WTC11 (cell line): ENCODE results near the gene ENOX2. TPM values are rescaled to one million over a fixed set of nuclear protein-coding genes. Genes with fewer than 3 reads are reported as not detected.

Experiments
- ATAC-seq: fragments of 200-7000 bp; cut with Tn5 transposase; 2 replicates; pipeline ENCODE4 v1.10.0; 2021; ENCODE audit warnings: mild to moderate bottlenecking, moderate library complexity
- CTCF ChIA-PET: fragments of 300-600 bp; sonication (Branson Sonifier 250); formaldehyde crosslinking; loops from one replicate; lab custom pipeline; 2021; ENCODE audit warnings: antibody characterized with exemption; lab: Charles Lee
- POLR2A ChIA-PET: fragments of 350-600 bp; sonication (Branson Sonifier 250); formaldehyde crosslinking; loops from one replicate; lab custom pipeline; 2021; ENCODE audit warnings: antibody characterized with exemption; lab: Charles Lee
- DNase-seq: peaks from one replicate; pipeline ENCODE4 v3.0.0; 2021; ENCODE audit warnings: low spot score
- H3K27ac Mint-ChIP-seq: 2 replicates; pipeline ENCODE4 v1.8.0; 2021; ENCODE audit warnings: mixed read lengths
- H3K27me3 Mint-ChIP-seq: 2 replicates; pipeline ENCODE4 v1.8.0; 2021; ENCODE audit warnings: low read depth, mild to moderate bottlenecking, moderate library complexity, mixed read lengths
- H3K36me3 Mint-ChIP-seq: 2 replicates; pipeline ENCODE4 v1.8.0; 2021; ENCODE audit warnings: mixed read lengths
- H3K4me1 Mint-ChIP-seq: 2 replicates; pipeline ENCODE4 v1.8.0; 2022; ENCODE audit warnings: mixed read lengths
- H3K4me3 Mint-ChIP-seq: 2 replicates; pipeline ENCODE4 v1.8.0; 2021; ENCODE audit warnings: mild to moderate bottlenecking, moderate library complexity, mixed read lengths
- H3K9me3 Mint-ChIP-seq: 2 replicates; pipeline ENCODE4 v1.8.0; 2021; ENCODE audit warnings: mixed read lengths
- EMX1 ChIP-seq: fragments of 250-450 bp; sonication (Bioruptor Pico); IDR thresholded peaks from 2 replicates; pipeline ENCODE4 v1.8.0; 2021; ENCODE audit warnings: mild to moderate bottlenecking
- ETV6 ChIP-seq: sonication (generic); formaldehyde crosslinking; IDR thresholded peaks from 2 replicates; pipeline ENCODE4 v1.8.1; 2022; ENCODE audit warnings: mild to moderate bottlenecking, missing genetic modification reagents
- FOXP4 ChIP-seq: sonication (generic); formaldehyde crosslinking; IDR thresholded peaks from 2 replicates; pipeline ENCODE4 v1.8.0; 2022; ENCODE audit warnings: mild to moderate bottlenecking, missing genetic modification reagents
- GRHL2 ChIP-seq: fragments of 250-450 bp; sonication (Bioruptor Pico); IDR thresholded peaks from 2 replicates; pipeline ENCODE4 v1.8.0; 2022; ENCODE audit warnings: mild to moderate bottlenecking, moderate library complexity; ENCODE audit not compliant: insufficient replicate concordance, severe bottlenecking
- NFYB ChIP-seq: sonication (generic); formaldehyde crosslinking; conservative IDR thresholded peaks from 2 replicates; pipeline ENCODE4 v1.8.0; 2022; ENCODE audit warnings: low read depth, missing genetic modification reagents
- NR2C2 ChIP-seq: sonication (generic); formaldehyde crosslinking; IDR thresholded peaks from 2 replicates; pipeline ENCODE4 v1.8.0; 2022; ENCODE audit warnings: mild to moderate bottlenecking, missing genetic modification reagents
- SMAD3 ChIP-seq: sonication (generic); formaldehyde crosslinking; IDR thresholded peaks from 2 replicates; pipeline ENCODE4 v1.8.0; 2022; ENCODE audit warnings: missing genetic modification reagents, mild to moderate bottlenecking, borderline replicate concordance
- SP1 ChIP-seq: sonication (generic); formaldehyde crosslinking; conservative IDR thresholded peaks from 2 replicates; pipeline ENCODE4 v1.8.1; 2022; ENCODE audit warnings: missing genetic modification reagents
- TEAD4 ChIP-seq: sonication (generic); formaldehyde crosslinking; IDR thresholded peaks from 2 replicates; pipeline ENCODE4 v1.8.0; 2022; ENCODE audit warnings: mild to moderate bottlenecking, missing genetic modification reagents
- ZNF232 ChIP-seq: sonication (generic); formaldehyde crosslinking; IDR thresholded peaks from 2 replicates; pipeline ENCODE4 v1.8.0; 2022; ENCODE audit warnings: mild to moderate bottlenecking, missing genetic modification reagents
- ZNF281 ChIP-seq: sonication (generic); formaldehyde crosslinking; IDR thresholded peaks from 2 replicates; pipeline ENCODE4 v1.8.0; 2023; ENCODE audit warnings: mild to moderate bottlenecking, missing genetic modification reagents
- ZNF423 ChIP-seq: fragments of 250-450 bp; sonication (Bioruptor Pico); IDR thresholded peaks from 2 replicates; pipeline ENCODE4 v2.1.2; 2022; ENCODE audit warnings: mild to moderate bottlenecking, moderate library complexity
- total RNA-seq: library from RNA; stranded (reverse); gene quantifications from 3 replicates; pipeline ENCODE4 v1.2.3, GENCODE V29; 2021
- TF ChIP-seq, protein P1 (sequence below): sonication (generic); formaldehyde crosslinking; IDR thresholded peaks from 2 replicates; pipeline ENCODE4 v1.8.1; 2023; ENCODE audit warnings: mild to moderate bottlenecking, missing genetic modification reagents, moderate library complexity
- TF ChIP-seq, protein P2 (sequence below): sonication (generic); formaldehyde crosslinking; IDR thresholded peaks from 2 replicates; pipeline ENCODE4 v1.8.0; 2022; ENCODE audit warnings: mild to moderate bottlenecking, missing genetic modification reagents
- TF ChIP-seq, protein P3 (sequence below): sonication (generic); formaldehyde crosslinking; conservative IDR thresholded peaks from 2 replicates; pipeline ENCODE4 v1.8.1; 2022; ENCODE audit warnings: mild to moderate bottlenecking, missing genetic modification reagents
- TF ChIP-seq, protein P4 (sequence below): fragments of 250-450 bp; sonication (Bioruptor Pico); conservative IDR thresholded peaks from 2 replicates; pipeline ENCODE4 v1.9.0; 2021; ENCODE audit warnings: mild to moderate bottlenecking
- TF ChIP-seq, protein P5 (sequence below): sonication (generic); formaldehyde crosslinking; IDR thresholded peaks from 2 replicates; pipeline ENCODE4 v1.8.1; 2022; ENCODE audit warnings: mild to moderate bottlenecking, moderate library complexity, missing genetic modification reagents

Gene ENOX2
- total RNA-seq, 1 experiment from 2014 or later: 13.8 TPM

- TF ChIP-seq, protein P1, sequence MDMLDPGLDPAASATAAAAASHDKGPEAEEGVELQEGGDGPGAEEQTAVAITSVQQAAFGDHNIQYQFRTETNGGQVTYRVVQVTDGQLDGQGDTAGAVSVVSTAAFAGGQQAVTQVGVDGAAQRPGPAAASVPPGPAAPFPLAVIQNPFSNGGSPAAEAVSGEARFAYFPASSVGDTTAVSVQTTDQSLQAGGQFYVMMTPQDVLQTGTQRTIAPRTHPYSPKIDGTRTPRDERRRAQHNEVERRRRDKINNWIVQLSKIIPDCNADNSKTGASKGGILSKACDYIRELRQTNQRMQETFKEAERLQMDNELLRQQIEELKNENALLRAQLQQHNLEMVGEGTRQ (CRISPR knock-in tag): 0 out of 2 replicates have a peak, but pooled peaks have one; percentile 17
- no peak for TF ChIP-seq ZNF423
Measured at GRCh38 chrX:130902783-130903613, at the start of gene ENOX2 (continued).

- ChIA-PET CTCF (interaction anchor here (1.3 kb wide), 1 partner anchor 376 kb away, joined by 4 read pairs; no protein-coding TSS in a partner anchor), POLR2A (no interaction called here)
- TF ChIP-seq TEAD4 (CRISPR knock-in tag) (no peak), GRHL2 (no peak), ZNF281 (CRISPR knock-in tag) (no peak), SP1 (CRISPR knock-in tag) (no peak), NR2C2 (CRISPR knock-in tag) (no peak), EMX1 (CRISPR knock-in tag) (no peak), NFYB (CRISPR knock-in tag) (no peak), ETV6 (CRISPR knock-in tag) (no peak), FOXP4 (CRISPR knock-in tag) (no peak), SMAD3 (no peak), ZNF232 (CRISPR knock-in tag) (no peak)
- TF ChIP-seq, protein P2, sequence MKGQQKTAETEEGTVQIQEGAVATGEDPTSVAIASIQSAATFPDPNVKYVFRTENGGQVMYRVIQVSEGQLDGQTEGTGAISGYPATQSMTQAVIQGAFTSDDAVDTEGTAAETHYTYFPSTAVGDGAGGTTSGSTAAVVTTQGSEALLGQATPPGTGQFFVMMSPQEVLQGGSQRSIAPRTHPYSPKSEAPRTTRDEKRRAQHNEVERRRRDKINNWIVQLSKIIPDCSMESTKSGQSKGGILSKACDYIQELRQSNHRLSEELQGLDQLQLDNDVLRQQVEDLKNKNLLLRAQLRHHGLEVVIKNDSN: no peak
- TF ChIP-seq, protein P3, sequence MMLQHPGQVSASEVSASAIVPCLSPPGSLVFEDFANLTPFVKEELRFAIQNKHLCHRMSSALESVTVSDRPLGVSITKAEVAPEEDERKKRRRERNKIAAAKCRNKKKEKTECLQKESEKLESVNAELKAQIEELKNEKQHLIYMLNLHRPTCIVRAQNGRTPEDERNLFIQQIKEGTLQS: no peak
- TF ChIP-seq, protein P4, sequence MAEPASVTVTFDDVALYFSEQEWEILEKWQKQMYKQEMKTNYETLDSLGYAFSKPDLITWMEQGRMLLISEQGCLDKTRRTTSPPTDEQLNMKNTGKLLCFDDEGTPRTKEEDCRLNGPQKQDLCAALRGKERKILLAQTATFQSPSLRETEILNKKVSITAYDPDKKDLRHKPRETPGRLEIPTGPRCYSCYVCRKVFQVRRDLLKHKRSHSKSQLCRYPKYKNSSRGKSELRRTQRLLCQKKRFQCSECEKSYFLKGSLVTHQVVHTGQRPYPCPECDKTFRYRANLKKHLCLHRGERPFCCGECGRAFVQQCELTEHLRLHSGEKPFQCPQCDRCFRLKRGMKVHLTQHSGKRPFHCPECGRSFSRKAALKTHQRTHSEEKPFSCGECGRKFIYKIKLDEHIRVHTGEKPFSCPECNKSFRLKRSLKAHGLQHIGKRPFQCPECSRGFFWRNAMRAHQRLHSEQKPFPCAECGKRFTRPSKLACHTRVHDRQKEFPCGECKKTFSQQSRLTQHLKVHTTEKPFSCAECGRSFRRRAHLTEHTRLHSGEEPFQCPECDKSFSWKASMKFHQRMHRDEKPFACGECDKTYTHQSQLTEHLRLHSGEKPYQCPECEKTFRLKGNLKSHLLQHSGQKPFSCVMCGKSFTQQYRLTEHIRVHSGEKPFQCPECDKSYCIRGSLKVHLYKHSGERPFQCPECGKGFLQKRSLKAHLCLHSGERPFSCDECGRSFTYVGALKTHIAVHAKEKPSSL (CRISPR knock-in tag): no peak
- TF ChIP-seq, protein P5, sequence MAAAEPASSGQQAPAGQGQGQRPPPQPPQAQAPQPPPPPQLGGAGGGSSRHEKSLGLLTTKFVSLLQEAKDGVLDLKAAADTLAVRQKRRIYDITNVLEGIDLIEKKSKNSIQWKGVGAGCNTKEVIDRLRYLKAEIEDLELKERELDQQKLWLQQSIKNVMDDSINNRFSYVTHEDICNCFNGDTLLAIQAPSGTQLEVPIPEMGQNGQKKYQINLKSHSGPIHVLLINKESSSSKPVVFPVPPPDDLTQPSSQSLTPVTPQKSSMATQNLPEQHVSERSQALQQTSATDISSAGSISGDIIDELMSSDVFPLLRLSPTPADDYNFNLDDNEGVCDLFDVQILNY (CRISPR knock-in tag): no peak
- DNase-seq: no peak
- no peaks in the 10 kb centered on the region for H3K36me3 Mint-ChIP-seq
- H3K4me1 Mint-ChIP-seq: no peaks in the 10 kb centered on the region
- H3K4me3 Mint-ChIP-seq: no peak overlapping the region
- H3K9me3 Mint-ChIP-seq: no peaks in the 10 kb centered on the region
- ATAC-seq: no peak
- peaks cover 21% of the 10 kb centered on the region for H3K27me3 Mint-ChIP-seq
- no peak overlapping the region for H3K27ac Mint-ChIP-seq
Measured at GRCh38 chrX:130952266-130953043, 49.4 kb upstream of the ENOX2 start.
